ENCODE measurements around the gene IGFBPL1. TPM values are rescaled to one million over a fixed set of nuclear protein-coding genes. Genes with fewer than 3 reads are reported as not detected.
"Not testable (repeated sequence)": the region's sequence is repeated elsewhere in the genome, so short reads cannot be mapped to it uniquely, and the experiment has no call there.

The IGFBPL1 gene
- total RNA-seq, 1 donor from 2014 or later, result 0.13 TPM

GRCh38 chr9:38380230-38380871 is 43.9 kb downstream of the IGFBPL1 start:
- no peak for DNase-seq (ENCODE audit: low read depth in 2 of 2)

- DNase-seq (ENCODE audit: low read depth in 2 of 2), result not testable (repeated sequence)
Measured at GRCh38 chr9:38377336-38378083, 46.7 kb downstream of the IGFBPL1 start.

- DNase-seq (ENCODE audit: low read depth in 2 of 2), result no peak
Measured at GRCh38 chr9:38376021-38376670, 48.1 kb downstream of the IGFBPL1 start.

- no peak for DNase-seq (ENCODE audit: low read depth in 2 of 2)
Measured at GRCh38 chr9:38375572-38375963, 48.7 kb downstream of the IGFBPL1 start.

GRCh38 chr9:38374847-38375571 is 49.2 kb downstream of the IGFBPL1 start:
- DNase-seq (ENCODE audit: low read depth in 2 of 2), result no peak

GRCh38 chr9:38373679-38374078 is 50.6 kb downstream of the IGFBPL1 start:
- DNase-seq (ENCODE audit: low read depth in 2 of 2), result no peak

- no peak for DNase-seq (ENCODE audit: low read depth in 2 of 2)
Measured at GRCh38 chr9:38372762-38373619, 51.3 kb downstream of the IGFBPL1 start.

- DNase-seq (ENCODE audit: low read depth in 2 of 2), result peak; percentile 11 to 23
Measured at GRCh38 chr9:38371495-38371894, 52.8 kb downstream of the IGFBPL1 start.

- DNase-seq (ENCODE audit: low read depth in 2 of 2), result no peak
Measured at GRCh38 chr9:38370176-38370575, 54.1 kb downstream of the IGFBPL1 start.

- DNase-seq (ENCODE audit: low read depth in 2 of 2), result no peak
Measured at GRCh38 chr9:38368731-38369130, 55.5 kb downstream of the IGFBPL1 start.

GRCh38 chr9:38367898-38368297 is 56.4 kb downstream of the IGFBPL1 start:
- DNase-seq (ENCODE audit: low read depth in 2 of 2), result no peak

- no peak for DNase-seq (ENCODE audit: low read depth in 2 of 2)
Measured at GRCh38 chr9:38363589-38363925, 60.7 kb downstream of the IGFBPL1 start.

GRCh38 chr9:38362852-38363588 is 61.2 kb downstream of the IGFBPL1 start:
- peak; percentile 61 to 70 for DNase-seq (ENCODE audit: low read depth in 2 of 2)

GRCh38 chr9:38361473-38361850 is 62.8 kb downstream of the IGFBPL1 start:
- no peak for DNase-seq (ENCODE audit: low read depth in 2 of 2)

- DNase-seq (ENCODE audit: low read depth in 2 of 2), result no peak
Measured at GRCh38 chr9:38360839-38361472, 63.3 kb downstream of the IGFBPL1 start.

- no peak for DNase-seq (ENCODE audit: low read depth in 2 of 2)
Measured at GRCh38 chr9:38359689-38360385, 64.4 kb downstream of the IGFBPL1 start.

- no peak for DNase-seq (ENCODE audit: low read depth in 2 of 2)
Measured at GRCh38 chr9:38359297-38359653, 65.0 kb downstream of the IGFBPL1 start.

- DNase-seq (ENCODE audit: low read depth in 2 of 2), result no peak
Measured at GRCh38 chr9:38358390-38359296, 65.6 kb downstream of the IGFBPL1 start.

Measured in dermis microvascular lymphatic vessel endothelial cell (primary cell).